H1 (cell line): Measurements from ENCODE around the gene SNRPD3. TPM values are rescaled to one million over a fixed set of nuclear protein-coding genes. Genes with fewer than 3 reads are reported as not detected.

Experiments used
- CHD1 ChIP-seq: IDR thresholded peaks from 2 replicates; pipeline ENCODE4 v1.6.1; 2012; ENCODE audit warnings: low read depth, low read length, improper control_type of control experiment
- CHD2 ChIP-seq: IDR thresholded peaks from 2 replicates; pipeline ENCODE4 v1.6.1; 2012; ENCODE audit warnings: low read length, improper control_type of control experiment
- FOSL1 ChIP-seq: IDR thresholded peaks from 2 replicates; pipeline ENCODE4 v1.6.1; 2011; ENCODE audit warnings: mild to moderate bottlenecking, low read depth, low read length, moderate library complexity; ENCODE audit not compliant: insufficient read depth
- TAF7 ChIP-seq: optimal IDR thresholded peaks from 2 replicates; pipeline ENCODE3; 2011; ENCODE audit warnings: low read depth, mild to moderate bottlenecking, inconsistent platforms, low read length, moderate library complexity, borderline replicate concordance
- polyA plus RNA-seq, 7 experiments: library from polyadenylated mRNA; depleted of rRNA in 3 of 7; stranded (reverse) in 5 of 7; unstranded in 2 of 7; fragments of >200 nt in 5 of 7; fragments of 200-250 nt in 2 of 7; gene quantifications; 1 replicate in 5 of 7; 2 replicates in 1 of 7; 4 replicates in 1 of 7; pipeline versions ENCODE4 v1.2.1 to v1.2.3, GENCODE V29; 2011 to 2013; ENCODE audit warnings: missing spikeins in 2 of 7, mixed read lengths in 2 of 7
- total RNA-seq: library from RNA; stranded (reverse); fragmentation: NEBNext Ultra II Directional; extraction: Animal tissue kit (Norgen Biotek cat#: 25700); gene quantifications from 2 replicates; pipeline ENCODE4 v1.2.1, GENCODE V29; 2021
- TF ChIP-seq, protein P1 (sequence below): IDR thresholded peaks from 2 replicates; pipeline ENCODE4 v1.6.1; 2012; ENCODE audit warnings: low read length, inconsistent platforms

Gene SNRPD3
- total and polyA plus RNA-seq, 2 of the 8 experiments (the other 6 are each of a cell fraction or from before 2014, with no cell fraction given): 200 to 455 TPM

DNA sequence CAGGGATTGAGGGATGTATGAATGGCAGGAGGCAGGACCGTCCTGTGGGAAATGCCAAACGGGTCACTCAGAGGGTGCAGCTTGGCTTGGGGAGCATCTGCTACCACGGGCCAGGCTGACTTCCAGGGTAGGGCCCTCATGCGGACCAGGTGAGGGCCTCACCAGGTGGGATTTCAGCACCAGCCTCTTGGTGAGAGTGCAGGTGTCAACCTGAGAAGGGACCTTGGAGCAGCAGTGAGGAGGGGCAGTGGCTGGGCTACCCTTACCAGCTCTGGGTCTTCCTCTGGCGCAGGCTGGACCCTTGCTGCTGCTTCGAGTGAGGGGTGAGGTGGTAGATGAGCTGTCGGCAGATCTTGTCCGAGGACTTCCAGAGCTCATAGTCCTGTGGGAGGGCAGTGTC, 32.1 kb downstream of the SNRPD3 start (continued):
- TF ChIP-seq TAF7: no peak
- TF ChIP-seq, protein P1, sequence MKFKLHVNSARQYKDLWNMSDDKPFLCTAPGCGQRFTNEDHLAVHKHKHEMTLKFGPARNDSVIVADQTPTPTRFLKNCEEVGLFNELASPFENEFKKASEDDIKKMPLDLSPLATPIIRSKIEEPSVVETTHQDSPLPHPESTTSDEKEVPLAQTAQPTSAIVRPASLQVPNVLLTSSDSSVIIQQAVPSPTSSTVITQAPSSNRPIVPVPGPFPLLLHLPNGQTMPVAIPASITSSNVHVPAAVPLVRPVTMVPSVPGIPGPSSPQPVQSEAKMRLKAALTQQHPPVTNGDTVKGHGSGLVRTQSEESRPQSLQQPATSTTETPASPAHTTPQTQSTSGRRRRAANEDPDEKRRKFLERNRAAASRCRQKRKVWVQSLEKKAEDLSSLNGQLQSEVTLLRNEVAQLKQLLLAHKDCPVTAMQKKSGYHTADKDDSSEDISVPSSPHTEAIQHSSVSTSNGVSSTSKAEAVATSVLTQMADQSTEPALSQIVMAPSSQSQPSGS: no peak
- TF ChIP-seq CHD2: no peak
- TF ChIP-seq CHD1: no peak
- TF ChIP-seq FOSL1: no peak
